ENCODE results near the gene NF2.

NF2 gene

DNA sequence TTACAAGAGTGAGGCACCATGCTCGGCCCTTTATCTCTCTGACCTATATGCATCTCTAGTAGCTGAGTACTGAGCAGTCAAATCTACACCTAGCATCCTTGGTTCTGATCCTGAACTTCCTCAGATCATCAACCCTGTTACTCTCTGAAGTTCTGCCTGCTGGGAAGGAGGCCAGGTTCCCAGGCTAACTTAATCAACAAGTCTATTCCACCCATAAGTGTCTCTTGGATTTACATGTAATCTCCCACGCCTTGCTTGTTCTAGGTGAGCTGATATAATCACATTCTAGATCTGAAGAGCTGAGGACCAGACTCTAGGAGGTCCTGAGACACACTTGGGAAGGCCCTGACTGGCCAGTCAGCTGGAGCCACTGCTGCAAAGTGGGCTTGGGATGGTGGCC is 138.5 kb downstream of the NF2 start:
- Histone ChIP-seq H3K27ac (no peak overlapping the region), H3K36me3 (replicated peaks) (peaks cover 3% of the 10 kb centered on the region), H3K27me3 (replicated peaks) (no peaks in the 10 kb centered on the region), H3K4me3 (ENCODE audit: low read depth, low read length) (no peak overlapping the region)
- in situ Hi-C loops (cut with HindIII; ENCODE audit: low pct_ligation_motif_present, low sequenced_read_pairs): no loop called here
- no peak for DNase-seq
- TF ChIP-seq, protein P1, sequence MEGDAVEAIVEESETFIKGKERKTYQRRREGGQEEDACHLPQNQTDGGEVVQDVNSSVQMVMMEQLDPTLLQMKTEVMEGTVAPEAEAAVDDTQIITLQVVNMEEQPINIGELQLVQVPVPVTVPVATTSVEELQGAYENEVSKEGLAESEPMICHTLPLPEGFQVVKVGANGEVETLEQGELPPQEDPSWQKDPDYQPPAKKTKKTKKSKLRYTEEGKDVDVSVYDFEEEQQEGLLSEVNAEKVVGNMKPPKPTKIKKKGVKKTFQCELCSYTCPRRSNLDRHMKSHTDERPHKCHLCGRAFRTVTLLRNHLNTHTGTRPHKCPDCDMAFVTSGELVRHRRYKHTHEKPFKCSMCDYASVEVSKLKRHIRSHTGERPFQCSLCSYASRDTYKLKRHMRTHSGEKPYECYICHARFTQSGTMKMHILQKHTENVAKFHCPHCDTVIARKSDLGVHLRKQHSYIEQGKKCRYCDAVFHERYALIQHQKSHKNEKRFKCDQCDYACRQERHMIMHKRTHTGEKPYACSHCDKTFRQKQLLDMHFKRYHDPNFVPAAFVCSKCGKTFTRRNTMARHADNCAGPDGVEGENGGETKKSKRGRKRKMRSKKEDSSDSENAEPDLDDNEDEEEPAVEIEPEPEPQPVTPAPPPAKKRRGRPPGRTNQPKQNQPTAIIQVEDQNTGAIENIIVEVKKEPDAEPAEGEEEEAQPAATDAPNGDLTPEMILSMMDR (IDR thresholded peaks at IDR 0.05; ENCODE audit: low read depth, low read length, missing control alignments): no peak

DNA sequence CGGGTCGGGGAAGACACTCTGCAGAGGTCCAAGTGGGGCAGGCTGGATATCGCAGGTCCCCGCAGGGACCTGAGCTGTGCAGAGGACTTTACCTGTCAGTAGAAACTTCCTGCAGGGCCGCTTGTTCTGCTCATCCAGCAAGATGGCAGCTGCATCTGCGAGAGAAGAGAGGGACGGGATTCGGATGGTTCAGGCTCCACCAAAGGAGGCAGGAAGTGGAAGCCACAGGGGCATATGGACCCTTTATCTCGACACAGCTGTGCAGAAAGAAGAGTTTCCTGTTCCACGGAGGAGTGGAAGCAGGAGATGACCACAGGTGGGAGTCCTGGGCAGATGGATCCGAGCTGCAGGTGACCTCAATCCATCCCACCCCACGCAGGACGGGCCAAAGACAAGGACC is 138.9 kb downstream of the NF2 start:
- in situ Hi-C loops (cut with HindIII; ENCODE audit: low pct_ligation_motif_present, low sequenced_read_pairs): no loop called here
- no peak for DNase-seq
- TF ChIP-seq, protein P1 (IDR thresholded peaks at IDR 0.05; ENCODE audit: low read depth, low read length, missing control alignments): no peak
- no peak overlapping the region for H3K27ac ChIP-seq
- no peaks in the 10 kb centered on the region for H3K27me3 ChIP-seq (replicated peaks)
- H3K36me3 ChIP-seq (replicated peaks): peaks cover 3% of the 10 kb centered on the region
- H3K4me3 ChIP-seq (ENCODE audit: low read depth, low read length): no peak overlapping the region

DNA sequence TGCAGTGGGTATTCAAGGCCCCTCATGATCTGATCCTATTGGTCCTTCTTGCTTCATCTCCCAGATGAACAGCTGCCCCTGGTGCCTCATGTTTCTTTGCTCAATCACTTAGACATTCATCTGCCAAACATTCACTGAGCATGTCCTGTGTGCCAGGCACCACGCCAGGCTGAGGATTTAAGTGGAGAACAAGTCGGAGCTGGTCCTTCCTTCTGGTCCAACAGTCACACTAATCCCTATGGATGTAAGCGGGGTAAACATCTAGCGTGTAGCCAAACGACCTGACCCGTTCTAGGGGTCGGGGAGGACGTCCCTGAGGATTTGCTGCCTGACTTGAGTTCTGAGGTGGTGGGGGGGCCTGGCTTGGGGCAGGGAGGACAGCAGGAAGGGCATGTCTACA is 141.5 kb downstream of the NF2 start:
- in situ Hi-C loops (cut with HindIII; ENCODE audit: low pct_ligation_motif_present, low sequenced_read_pairs): no loop called here
- TF ChIP-seq, protein P1 (IDR thresholded peaks at IDR 0.05; ENCODE audit: low read depth, low read length, missing control alignments): no peak
- Histone ChIP-seq H3K4me3 (ENCODE audit: low read depth, low read length) (no peak overlapping the region), H3K36me3 (replicated peaks) (peaks cover 3% of the 10 kb centered on the region), H3K27ac (no peak overlapping the region), H3K27me3 (replicated peaks) (no peaks in the 10 kb centered on the region)
- DNase-seq: peak; percentile 15

DNA sequence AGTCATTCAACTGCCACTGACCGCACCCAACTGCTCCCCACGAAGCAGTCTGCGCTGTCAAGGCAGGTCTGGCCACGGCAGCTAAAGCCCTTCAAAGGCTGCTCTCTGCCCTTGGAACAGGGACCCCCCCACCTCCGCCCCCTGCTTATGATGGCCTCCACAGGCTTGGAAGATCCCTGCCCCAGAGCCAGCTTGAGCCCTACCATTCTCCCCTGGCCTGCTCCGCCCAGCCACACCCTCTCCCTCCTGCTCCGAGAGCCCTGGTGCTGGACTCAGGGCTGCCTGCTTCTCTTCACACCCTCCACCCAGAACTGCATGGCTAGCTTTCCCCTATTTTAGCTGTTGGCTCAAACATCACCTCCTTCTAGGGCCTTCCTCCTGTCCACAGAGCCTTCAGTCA is 144.4 kb downstream of the NF2 start:
- no peak overlapping the region for H3K4me3 ChIP-seq (ENCODE audit: low read depth, low read length)
- H3K27me3 ChIP-seq (replicated peaks): no peaks in the 10 kb centered on the region
- TF ChIP-seq, protein P1 (IDR thresholded peaks at IDR 0.05; ENCODE audit: low read depth, low read length, missing control alignments): no peak
- in situ Hi-C loops (cut with HindIII; ENCODE audit: low pct_ligation_motif_present, low sequenced_read_pairs): no loop called here
- H3K36me3 ChIP-seq (replicated peaks): no peaks in the 10 kb centered on the region
- DNase-seq: no peak
- no peak overlapping the region for H3K27ac ChIP-seq

Data from brain microvascular endothelial cell (primary cell).